Spinal cord (tissue), 10 donors: ENCODE measurements around the gene LIPK. TPM values are rescaled to one million over a fixed set of nuclear protein-coding genes. Genes with fewer than 3 reads are reported as not detected.
"Not testable (repeated sequence)": the region's sequence is repeated elsewhere in the genome, so short reads cannot be mapped to it uniquely, and the experiment has no call there.

Experiments used
- DNase-seq, 6 donors: peaks; one replicate each; pipeline versions ENCODE4 v3.0.0 to v3.0.0-alpha.2; 2013 to 2015; ENCODE audit warnings: low spot score in 6 of 6, low read depth in 4 of 6
- H3K27ac ChIP-seq: one replicate; pipeline ENCODE4 v1.5.1; 2013; ENCODE audit warnings: low read depth, low read length, control low read depth
- H3K27me3 ChIP-seq: one replicate; pipeline ENCODE4 v1.6.1; 2013; ENCODE audit warnings: low read length; ENCODE audit not compliant: control insufficient read depth, insufficient read depth
- H3K36me3 ChIP-seq: one replicate; pipeline ENCODE4 v1.6.1; 2013; ENCODE audit warnings: low read length; ENCODE audit not compliant: control insufficient read depth, insufficient read depth
- H3K4me1 ChIP-seq: one replicate; pipeline ENCODE4 v1.6.1; 2013; ENCODE audit warnings: low read length; ENCODE audit not compliant: control insufficient read depth, insufficient read depth
- H3K4me3 ChIP-seq: one replicate; pipeline ENCODE4 v1.5.1; 2013; ENCODE audit warnings: low read depth, low read length, control low read depth
- H3K9me3 ChIP-seq: one replicate; pipeline ENCODE4 v1.6.1; 2013; ENCODE audit warnings: low read length; ENCODE audit not compliant: control insufficient read depth, insufficient read depth
- WGBS: methylation state at CpG from one replicate; pipeline ENCODE4 v1.1.5; 2013; ENCODE audit warnings: missing lambda C conversion rate; ENCODE audit not compliant: insufficient coverage; 5-methylcytosine and 5-hydroxymethylcytosine counted together
- long read RNA-seq, 4 donors: transcript quantifications; one replicate each; lab custom pipeline, GENCODE V29; 2026
- polyA plus RNA-seq, 2 donors: library from polyadenylated mRNA; unstranded; fragments of 120-200 nt; gene quantifications; one replicate each; pipeline ENCODE4 v1.2.1, GENCODE V29; 2013; ENCODE audit not compliant: insufficient read length in 2 of 2
- total RNA-seq, 2 donors: library from RNA; depleted of rRNA in 1 of 2; stranded (reverse); fragments of 120-200 nt in 1 of 2; fragments of >200 nt in 1 of 2; gene quantifications; one replicate each; pipeline versions ENCODE4 v1.2.3 to v1.2.4, GENCODE V29; 2013 to 2014
- donor health status: healthy.

The LIPK gene
- total RNA-seq (not detected), polyA plus RNA-seq (not detected)
- long read RNA-seq, donor 1 = 0 reads
- long read RNA-seq, donor 2 = 0 reads
- long read RNA-seq, donor 3 = 0 reads
- long read RNA-seq, donor 4 = 0 reads

- Histone ChIP-seq H3K4me1 (no peaks in the 10 kb centered on the region), H3K9me3 (no peaks in the 10 kb centered on the region), H3K4me3 (no peak within 1 kb of the TSS), H3K27me3 (no peaks in the 10 kb centered on the region), H3K27ac (no peak within 1 kb of the TSS), H3K36me3 (no peaks in the 10 kb centered on the region)
- 100% methylated on average over 1 of the region's 1 CpG for WGBS
- DNase-seq = no peak
Observed at GRCh38 chr10:88705958-88706357, at the start of gene LIPK. Gene LIPK (plus strand): TSS chr10:88706249. CDS start chr10:88724544, 18,295 bp downstream.

GRCh38 chr10:88657901-88658300, 48.1 kb upstream of the LIPK start:
- H3K9me3 ChIP-seq = no peaks in the 10 kb centered on the region
- no peak for DNase-seq
- no peak overlapping the region for H3K4me3 ChIP-seq
- 83% methylated on average over 1 of the region's 1 CpG for WGBS
- no peaks in the 10 kb centered on the region for H3K27me3 ChIP-seq
- H3K36me3 ChIP-seq = no peaks in the 10 kb centered on the region
- no peaks in the 10 kb centered on the region for H3K4me1 ChIP-seq
- no peak overlapping the region for H3K27ac ChIP-seq

- Histone ChIP-seq H3K4me3 (no peak overlapping the region), H3K27me3 (no peaks in the 10 kb centered on the region), H3K4me1 (no peaks in the 10 kb centered on the region), H3K36me3 (no peaks in the 10 kb centered on the region), H3K9me3 (no peaks in the 10 kb centered on the region), H3K27ac (no peak overlapping the region)
- no peak for DNase-seq
- WGBS = no CpG with 5 or more reads among the region's 3 CpGs
Observed at GRCh38 chr10:88659725-88660597, 46.1 kb upstream of the LIPK start.

- H3K4me1 ChIP-seq = no peaks in the 10 kb centered on the region
- no peaks in the 10 kb centered on the region for H3K9me3 ChIP-seq
- H3K36me3 ChIP-seq = no peaks in the 10 kb centered on the region
- H3K27ac ChIP-seq = no peak overlapping the region
- no peak overlapping the region for H3K4me3 ChIP-seq
- H3K27me3 ChIP-seq = no peaks in the 10 kb centered on the region
- WGBS = 29% methylated on average over 2 of the region's 3 CpGs
- no peak for DNase-seq
Observed at GRCh38 chr10:88660598-88660884, 45.5 kb upstream of the LIPK start.

GRCh38 chr10:88661018-88661417, 45.0 kb upstream of the LIPK start:
- H3K4me3 ChIP-seq = no peak overlapping the region
- no peaks in the 10 kb centered on the region for H3K9me3 ChIP-seq
- no peaks in the 10 kb centered on the region for H3K27me3 ChIP-seq
- H3K27ac ChIP-seq = no peak overlapping the region
- no peaks in the 10 kb centered on the region for H3K36me3 ChIP-seq
- no peaks in the 10 kb centered on the region for H3K4me1 ChIP-seq
- no peak for DNase-seq

GRCh38 chr10:88661577-88661976, 44.5 kb upstream of the LIPK start:
- no peak overlapping the region for H3K4me3 ChIP-seq
- DNase-seq = no peak
- no peaks in the 10 kb centered on the region for H3K4me1 ChIP-seq
- no peaks in the 10 kb centered on the region for H3K9me3 ChIP-seq
- no peaks in the 10 kb centered on the region for H3K27me3 ChIP-seq
- H3K27ac ChIP-seq = no peak overlapping the region
- H3K36me3 ChIP-seq = no peaks in the 10 kb centered on the region

- WGBS = 100% methylated on average over 1 of the region's 2 CpGs
Observed at GRCh38 chr10:88663153-88663552, 42.9 kb upstream of the LIPK start.

GRCh38 chr10:88664142-88664541, 41.9 kb upstream of the LIPK start, which contains the start of gene LIPF:
Gene LIPF (plus strand): TSS chr10:88664442. CDS start chr10:88667298, 2,856 bp downstream.
- no peak for DNase-seq
- no peaks in the 10 kb centered on the region for H3K9me3 ChIP-seq
- H3K27me3 ChIP-seq = no peaks in the 10 kb centered on the region
- no peaks in the 10 kb centered on the region for H3K36me3 ChIP-seq
- H3K4me1 ChIP-seq = no peaks in the 10 kb centered on the region
- no peak within 1 kb of the TSS for H3K4me3 ChIP-seq
- WGBS = no CpG with 5 or more reads among the region's 1 CpG
- H3K27ac ChIP-seq = no peak within 1 kb of the TSS

More at GRCh38 chr10:88663153-88663552, 42.9 kb upstream of the LIPK start:
- not testable (repeated sequence) for DNase-seq, H3K4me1 ChIP-seq, H3K36me3 ChIP-seq, H3K4me3 ChIP-seq, H3K9me3 ChIP-seq, H3K27me3 ChIP-seq, H3K27ac ChIP-seq

- Histone ChIP-seq H3K36me3 (no peaks in the 10 kb centered on the region), H3K4me1 (no peaks in the 10 kb centered on the region), H3K9me3 (no peaks in the 10 kb centered on the region), H3K27ac (no peak overlapping the region), H3K27me3 (no peaks in the 10 kb centered on the region), H3K4me3 (no peak overlapping the region)
- WGBS = 83% methylated on average over 1 of the region's 1 CpG
- DNase-seq = no peak
Observed at GRCh38 chr10:88668465-88668864, 37.6 kb upstream of the LIPK start.

GRCh38 chr10:88670497-88670896, 35.6 kb upstream of the LIPK start:
- no peaks in the 10 kb centered on the region for H3K4me1 ChIP-seq
- H3K4me3 ChIP-seq = no peak overlapping the region
- H3K27me3 ChIP-seq = no peaks in the 10 kb centered on the region
- 100% methylated on average over 1 of the region's 2 CpGs for WGBS
- H3K9me3 ChIP-seq = no peaks in the 10 kb centered on the region
- H3K27ac ChIP-seq = no peak overlapping the region
- no peaks in the 10 kb centered on the region for H3K36me3 ChIP-seq
- DNase-seq = no peak
